GM12873 (cell line): ENCODE measurements around the gene DYNC2LI1.

Source experiments
- TF ChIP-seq, protein P1 (sequence below): IDR thresholded peaks from 2 replicates; pipeline ENCODE4 v1.5.1; 2012; ENCODE audit warnings: low read depth, mild to moderate bottlenecking, moderate library complexity, low read length, control low read depth; ENCODE audit not compliant: insufficient read depth; ENCODE audit errors: missing control alignments

Gene DYNC2LI1

DNA sequence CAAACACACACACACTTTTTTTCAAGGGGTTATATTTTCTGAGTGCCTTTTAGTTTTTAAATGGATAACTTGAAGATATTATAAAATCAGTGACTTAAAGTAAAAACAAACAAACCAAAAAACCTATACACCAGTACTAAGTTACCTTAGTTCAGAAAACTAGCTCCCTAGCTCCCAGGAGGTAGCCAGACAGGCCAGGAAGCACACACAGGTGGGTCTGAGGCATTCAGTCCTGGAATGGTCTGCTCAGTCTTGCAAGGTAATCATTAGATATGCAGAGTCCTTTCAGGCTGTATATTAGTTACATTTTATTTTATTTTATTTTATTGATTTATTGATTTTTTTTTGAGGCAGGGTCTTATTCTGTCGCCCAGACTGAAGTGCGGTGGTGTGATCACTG is 10.7 kb upstream of the DYNC2LI1 start:
- TF ChIP-seq, protein P1, sequence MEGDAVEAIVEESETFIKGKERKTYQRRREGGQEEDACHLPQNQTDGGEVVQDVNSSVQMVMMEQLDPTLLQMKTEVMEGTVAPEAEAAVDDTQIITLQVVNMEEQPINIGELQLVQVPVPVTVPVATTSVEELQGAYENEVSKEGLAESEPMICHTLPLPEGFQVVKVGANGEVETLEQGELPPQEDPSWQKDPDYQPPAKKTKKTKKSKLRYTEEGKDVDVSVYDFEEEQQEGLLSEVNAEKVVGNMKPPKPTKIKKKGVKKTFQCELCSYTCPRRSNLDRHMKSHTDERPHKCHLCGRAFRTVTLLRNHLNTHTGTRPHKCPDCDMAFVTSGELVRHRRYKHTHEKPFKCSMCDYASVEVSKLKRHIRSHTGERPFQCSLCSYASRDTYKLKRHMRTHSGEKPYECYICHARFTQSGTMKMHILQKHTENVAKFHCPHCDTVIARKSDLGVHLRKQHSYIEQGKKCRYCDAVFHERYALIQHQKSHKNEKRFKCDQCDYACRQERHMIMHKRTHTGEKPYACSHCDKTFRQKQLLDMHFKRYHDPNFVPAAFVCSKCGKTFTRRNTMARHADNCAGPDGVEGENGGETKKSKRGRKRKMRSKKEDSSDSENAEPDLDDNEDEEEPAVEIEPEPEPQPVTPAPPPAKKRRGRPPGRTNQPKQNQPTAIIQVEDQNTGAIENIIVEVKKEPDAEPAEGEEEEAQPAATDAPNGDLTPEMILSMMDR, result no peak

DNA sequence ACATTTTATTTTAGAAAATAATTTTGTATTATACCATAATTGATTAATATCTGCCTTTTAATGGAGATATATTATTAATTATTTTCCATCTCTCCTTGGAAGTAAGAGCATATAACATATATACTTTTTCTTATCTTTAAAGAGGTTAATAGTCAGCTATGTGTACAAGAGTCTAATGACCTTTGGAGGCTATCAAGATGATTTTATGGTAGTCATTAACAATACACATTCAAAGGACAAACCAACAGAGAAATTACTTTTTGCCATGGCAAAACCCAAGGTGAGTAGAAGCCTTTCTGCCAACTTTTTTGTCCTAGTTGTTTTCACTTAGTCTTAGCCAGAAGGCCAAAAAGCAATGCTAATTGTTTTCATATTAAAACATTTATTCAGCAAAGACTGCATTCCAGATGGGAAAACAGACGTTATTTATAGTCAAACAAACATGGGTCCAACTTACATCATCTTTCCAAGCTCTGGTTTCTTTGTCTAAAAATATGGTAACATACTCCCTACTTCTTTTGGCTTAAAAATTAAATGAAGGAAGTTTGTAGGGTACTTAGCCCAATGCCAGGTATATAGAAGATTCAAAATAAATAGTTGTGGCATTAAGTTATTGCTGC is 9.6 kb upstream of the DYNC2LI1 start:
- TF ChIP-seq, protein P1, result no peak

DNA sequence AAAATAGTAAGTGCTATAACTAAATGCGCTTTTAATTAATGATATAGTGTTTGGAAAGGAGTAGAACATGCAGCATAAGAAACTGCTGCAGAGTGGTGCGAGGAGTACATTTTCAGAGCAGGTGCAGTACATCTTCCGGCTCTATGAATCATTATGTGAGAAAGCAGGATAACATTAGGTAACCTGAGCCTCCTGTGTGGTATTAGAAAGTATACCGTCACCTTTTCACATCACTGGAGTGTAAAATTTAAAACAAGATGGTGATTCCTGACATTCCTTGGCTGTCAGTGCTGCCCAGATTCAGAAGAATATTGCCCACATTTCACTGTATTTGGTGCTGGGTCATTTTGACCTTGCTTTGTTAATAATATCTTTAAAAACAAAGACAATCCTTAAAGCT is 7.8 kb upstream of the DYNC2LI1 start:
- TF ChIP-seq, protein P1, result no peak

DNA sequence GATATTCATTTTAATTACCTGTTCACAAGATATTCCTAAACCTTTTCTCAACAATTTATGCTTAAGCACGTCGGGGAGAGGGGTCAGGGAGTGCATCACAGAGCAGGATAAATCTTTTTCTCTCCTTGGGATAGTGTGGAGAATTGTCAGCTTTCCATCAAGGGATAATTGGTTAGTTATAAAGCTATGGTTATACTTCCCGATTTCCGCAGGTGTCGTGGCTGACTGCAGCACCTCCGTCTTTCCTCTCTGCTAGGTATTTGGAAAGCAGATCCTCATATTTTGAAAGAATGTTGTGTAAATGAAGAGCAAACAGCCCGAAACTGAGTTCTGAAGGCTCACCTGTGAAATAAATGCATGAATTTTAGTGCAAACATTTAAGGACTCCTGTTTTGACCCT is 778 bp downstream of the DYNC2LI1 start:
- TF ChIP-seq, protein P1, result no peak

DNA sequence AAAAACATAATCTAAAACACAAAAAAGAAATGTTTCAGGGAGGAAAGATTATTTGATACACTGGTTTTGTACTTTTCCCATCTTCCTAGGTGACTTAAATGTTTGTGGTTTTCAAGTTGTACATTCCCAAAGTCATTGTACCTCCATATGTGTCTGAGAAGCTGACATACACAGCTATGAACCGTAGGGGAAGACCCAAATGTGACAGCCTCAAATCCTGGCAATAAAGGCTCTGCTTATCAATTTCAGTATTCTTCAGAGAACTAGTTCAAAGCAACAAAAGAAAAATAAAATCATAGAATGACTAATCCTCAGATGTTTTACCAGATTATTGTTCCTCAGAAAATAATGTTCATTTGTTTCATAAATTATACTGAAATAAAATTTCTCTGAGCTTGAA is 2.5 kb downstream of the DYNC2LI1 start:
- TF ChIP-seq, protein P1, result no peak

DNA sequence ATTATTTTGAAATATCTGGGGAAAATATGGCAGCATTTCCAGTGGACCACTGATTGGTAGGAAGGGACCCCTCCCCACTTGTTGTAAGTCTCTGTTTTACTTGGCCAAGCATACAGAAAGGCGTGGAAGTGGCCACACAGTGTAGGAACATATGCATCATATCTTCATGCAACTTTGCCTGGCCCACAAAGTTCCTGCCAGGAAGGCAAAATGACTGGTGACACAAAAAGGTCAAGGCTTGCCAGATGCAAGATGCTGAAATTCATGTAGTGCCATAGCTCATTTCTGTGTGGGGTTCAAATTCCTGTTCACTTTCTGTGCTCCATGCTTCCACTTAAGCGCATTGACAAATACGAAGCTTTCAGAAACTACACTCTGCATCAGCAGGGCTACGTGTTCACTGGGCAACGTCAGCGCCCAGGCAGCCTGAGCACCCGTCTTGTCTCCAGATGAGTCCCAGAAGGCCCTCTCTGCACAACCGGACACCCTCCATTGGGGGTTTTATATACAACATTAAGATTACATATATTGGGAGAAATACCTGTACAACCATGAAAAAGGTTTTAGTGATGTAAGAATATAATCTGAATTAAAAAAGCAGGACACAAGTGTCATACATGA is 3.6 kb downstream of the DYNC2LI1 start:
- TF ChIP-seq, protein P1, result no peak

DNA sequence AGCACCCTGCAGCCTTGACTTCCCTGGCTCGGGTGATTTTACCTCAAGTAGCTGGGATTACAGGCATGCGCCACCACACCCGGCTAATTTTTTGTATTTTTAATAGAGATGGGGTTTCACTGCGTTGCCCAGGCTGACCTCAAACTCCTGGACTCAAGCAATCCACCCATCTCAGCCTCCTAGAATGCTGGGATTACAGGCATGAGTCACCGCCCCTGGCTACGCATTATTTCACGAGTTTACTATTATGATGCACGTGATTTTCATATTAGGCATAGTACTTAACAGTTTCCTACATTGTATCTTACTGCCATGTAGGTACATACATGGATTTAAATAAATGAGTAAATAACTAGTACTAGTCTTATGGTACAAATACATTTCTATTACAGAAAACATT is 4.4 kb downstream of the DYNC2LI1 start:
- TF ChIP-seq, protein P1, result no peak
